ENCODE measurements around the gene ARHGAP29. TPM values are rescaled to one million over a fixed set of nuclear protein-coding genes. Genes with fewer than 3 reads are reported as not detected.

The ARHGAP29 gene
- total RNA-seq, 1 experiment from 2014 or later, result 46.7 TPM

DNA sequence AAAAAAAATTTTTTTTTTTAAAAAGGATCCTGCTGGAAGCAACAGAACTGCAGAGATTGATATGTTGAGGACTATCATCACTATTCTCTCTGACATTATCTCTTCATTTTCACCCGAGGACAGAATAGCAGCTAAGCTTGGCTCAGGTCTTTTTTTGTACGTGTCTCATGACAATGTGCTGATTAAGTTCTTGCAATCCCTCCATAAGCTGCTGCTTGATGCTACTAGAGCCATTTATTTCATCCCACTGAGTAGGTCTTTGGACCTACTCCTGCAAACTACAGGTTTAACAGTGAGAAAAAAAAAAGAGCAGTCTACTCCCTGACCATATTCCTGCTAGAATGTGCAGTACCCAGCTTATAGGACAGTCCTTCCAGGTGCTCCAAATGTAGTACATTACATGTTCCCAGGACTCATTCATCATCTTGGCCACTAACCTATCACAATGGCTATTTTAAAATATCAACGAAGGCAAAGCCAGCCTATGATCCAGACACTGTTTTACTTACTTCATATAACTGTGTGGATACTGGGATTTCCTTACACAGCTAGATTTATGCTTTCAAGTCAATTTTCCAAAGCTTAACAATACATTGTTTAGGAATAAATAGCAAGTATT is 54.1 kb downstream of the ARHGAP29 start:
- intact Hi-C loops (cut with micrococcal nuclease), result no loop called here
- no peak overlapping the region for H3K4me3 Mint-ChIP-seq (ENCODE audit: unreplicated experiment)
- TF ChIP-seq CTCF (IDR thresholded peaks at IDR 0.05; ENCODE audit: unreplicated experiment), result no peak
- peaks cover 7% of the 10 kb centered on the region for H3K4me1 Mint-ChIP-seq (ENCODE audit: insufficient read depth, unreplicated experiment)
- no peaks in the 10 kb centered on the region for H3K9me3 Mint-ChIP-seq (ENCODE audit: unreplicated experiment)
- DNase-seq (ENCODE audit: unreplicated experiment), result no peak
- ChIA-PET POLR2A (interaction anchor here (0.6 kb wide), 1 partner anchor 28 kb away, joined by 7 read pairs; no protein-coding TSS in a partner anchor), CTCF (interaction anchor here (0.7 to 1.2 kb wide), 3 partner anchors 16 to 152 kb away, joined by 3 to 4 read pairs (median 3); no protein-coding TSS in a partner anchor)
- TSS peak; percentile 9 for BruUV-seq (replicated peaks)
- H3K27me3 Mint-ChIP-seq (ENCODE audit: insufficient read depth, unreplicated experiment), result no peaks in the 10 kb centered on the region
- peaks cover 89% of the 10 kb centered on the region for H3K36me3 Mint-ChIP-seq (ENCODE audit: insufficient read depth, unreplicated experiment)
- peak overlapping the region; percentile 8 for H3K27ac Mint-ChIP-seq (ENCODE audit: low read depth, unreplicated experiment)

- Mint-ChIP-seq H3K4me3 (ENCODE audit: unreplicated experiment) (no peak overlapping the region), H3K9me3 (ENCODE audit: unreplicated experiment) (no peaks in the 10 kb centered on the region), H3K4me1 (ENCODE audit: insufficient read depth, unreplicated experiment) (peaks cover 7% of the 10 kb centered on the region), H3K36me3 (ENCODE audit: insufficient read depth, unreplicated experiment) (peaks cover 89% of the 10 kb centered on the region), H3K27ac (ENCODE audit: low read depth, unreplicated experiment) (peak overlapping the region; percentile 8), H3K27me3 (ENCODE audit: insufficient read depth, unreplicated experiment) (no peaks in the 10 kb centered on the region)
- BruUV-seq (replicated peaks), result no TSS peak
- TF ChIP-seq CTCF (IDR thresholded peaks at IDR 0.05; ENCODE audit: unreplicated experiment), result no peak
- intact Hi-C loops (cut with micrococcal nuclease), result no loop called here
- ChIA-PET POLR2A (interaction anchor here (0.6 kb wide), 2 partner anchors 92 to 183 kb away, joined by 3 to 4 read pairs; no protein-coding TSS in a partner anchor), CTCF (interaction anchor here (0.6 to 0.7 kb wide), 4 partner anchors 124 to 169 kb away, joined by 3 to 4 read pairs (median 3); no protein-coding TSS in a partner anchor)
- no peak for DNase-seq (ENCODE audit: unreplicated experiment)
Observed at GRCh38 chr1:94182191-94182590, 55.2 kb downstream of the ARHGAP29 start.

- no peaks in the 10 kb centered on the region for H3K27me3 Mint-ChIP-seq (ENCODE audit: insufficient read depth, unreplicated experiment)
- peaks cover 95% of the 10 kb centered on the region for H3K36me3 Mint-ChIP-seq (ENCODE audit: insufficient read depth, unreplicated experiment)
- H3K4me3 Mint-ChIP-seq (ENCODE audit: unreplicated experiment), result no peak overlapping the region
- CTCF ChIA-PET, result interaction anchor here (0.6 kb wide), 2 partner anchors 26 to 134 kb away, joined by 3 to 4 read pairs; no protein-coding TSS in a partner anchor
- POLR2A ChIA-PET, result interaction anchor here (1.1 kb wide), 1 partner anchor 11 kb away, joined by 3 read pairs; no protein-coding TSS in a partner anchor
- H3K9me3 Mint-ChIP-seq (ENCODE audit: unreplicated experiment), result no peaks in the 10 kb centered on the region
- no TSS peak for BruUV-seq (replicated peaks)
- DNase-seq (ENCODE audit: unreplicated experiment), result no peak
- intact Hi-C loops (cut with micrococcal nuclease), result no loop called here
- TF ChIP-seq CTCF (IDR thresholded peaks at IDR 0.05; ENCODE audit: unreplicated experiment), result no peak
- H3K4me1 Mint-ChIP-seq (ENCODE audit: insufficient read depth, unreplicated experiment), result peaks cover 7% of the 10 kb centered on the region
- peak overlapping the region; percentile 51 for H3K27ac Mint-ChIP-seq (ENCODE audit: low read depth, unreplicated experiment)
Observed at GRCh38 chr1:94180650-94181049, 56.7 kb downstream of the ARHGAP29 start.

GRCh38 chr1:94178901-94179300 is 58.5 kb downstream of the ARHGAP29 start:
- Mint-ChIP-seq H3K4me1 (ENCODE audit: insufficient read depth, unreplicated experiment) (peaks cover 7% of the 10 kb centered on the region), H3K9me3 (ENCODE audit: unreplicated experiment) (no peaks in the 10 kb centered on the region), H3K36me3 (ENCODE audit: insufficient read depth, unreplicated experiment) (peaks cover 95% of the 10 kb centered on the region), H3K4me3 (ENCODE audit: unreplicated experiment) (no peak overlapping the region), H3K27me3 (ENCODE audit: insufficient read depth, unreplicated experiment) (no peaks in the 10 kb centered on the region), H3K27ac (ENCODE audit: low read depth, unreplicated experiment) (no peak overlapping the region)
- TF ChIP-seq CTCF (IDR thresholded peaks at IDR 0.05; ENCODE audit: unreplicated experiment), result no peak
- no TSS peak for BruUV-seq (replicated peaks)
- POLR2A ChIA-PET, result interaction anchor here (0.7 kb wide), 1 partner anchor 57 kb away, joined by 3 read pairs; no protein-coding TSS in a partner anchor
- intact Hi-C loops (cut with micrococcal nuclease), result loop anchor here (10.0 kb wide), 1 partner anchor 114 kb away; no protein-coding TSS in a partner anchor
- CTCF ChIA-PET, result no interaction called here
- DNase-seq (ENCODE audit: unreplicated experiment), result no peak
